GM18526 (cell line): ENCODE results near the gene ESF1.

Experiments
- POLR2A ChIP-seq: IDR thresholded peaks from 3 replicates; pipeline ENCODE4 v1.6.1; 2011; ENCODE audit not compliant: insufficient read length; ENCODE audit errors: extremely low read depth

ESF1 gene

GRCh38 chr20:13670160-13670559 lies 114.6 kb downstream of the ESF1 start:
- TF ChIP-seq POLR2A = no peak

- no peak for TF ChIP-seq POLR2A
Measured at GRCh38 chr20:13665709-13666395, 118.9 kb downstream of the ESF1 start.
